Stomach smooth muscle (tissue), 2 donors: ENCODE data around the gene CACNA2D4.

Source experiments
- H3K27ac ChIP-seq: one replicate; pipeline ENCODE4 v1.7.0; 2013; ENCODE audit warnings: mild to moderate bottlenecking, low read length, inconsistent platforms
- H3K27me3 ChIP-seq, 2 donors: one replicate each; pipeline ENCODE4 v1.7.0; 2013; ENCODE audit warnings: low read length in 2 of 2; ENCODE audit not compliant: insufficient read depth in 2 of 2, control insufficient read depth in 1 of 2
- H3K36me3 ChIP-seq, 2 donors: one replicate each; pipeline ENCODE4 v1.7.0; 2013; ENCODE audit warnings: low read length in 2 of 2; ENCODE audit not compliant: control insufficient read depth in 2 of 2, insufficient read depth in 2 of 2
- H3K4me1 ChIP-seq: one replicate; pipeline ENCODE4 v1.7.0; 2013; ENCODE audit warnings: low read length; ENCODE audit not compliant: control insufficient read depth, insufficient read depth
- H3K4me3 ChIP-seq, 2 donors: one replicate each; pipeline ENCODE4 v1.7.0; 2013; ENCODE audit warnings: low read length in 2 of 2
- H3K9ac ChIP-seq, 2 donors: one replicate each; pipeline ENCODE4 v1.7.0; 2013; ENCODE audit warnings: low read length in 2 of 2, mild to moderate bottlenecking in 1 of 2
- H3K9me3 ChIP-seq, 2 donors: one replicate each; pipeline ENCODE4 v1.7.0; 2013; ENCODE audit warnings: low read length in 2 of 2; ENCODE audit not compliant: control insufficient read depth in 2 of 2
- donor health status: healthy.
- donor health status: Pancreatic carcinoma.

CACNA2D4 gene

DNA sequence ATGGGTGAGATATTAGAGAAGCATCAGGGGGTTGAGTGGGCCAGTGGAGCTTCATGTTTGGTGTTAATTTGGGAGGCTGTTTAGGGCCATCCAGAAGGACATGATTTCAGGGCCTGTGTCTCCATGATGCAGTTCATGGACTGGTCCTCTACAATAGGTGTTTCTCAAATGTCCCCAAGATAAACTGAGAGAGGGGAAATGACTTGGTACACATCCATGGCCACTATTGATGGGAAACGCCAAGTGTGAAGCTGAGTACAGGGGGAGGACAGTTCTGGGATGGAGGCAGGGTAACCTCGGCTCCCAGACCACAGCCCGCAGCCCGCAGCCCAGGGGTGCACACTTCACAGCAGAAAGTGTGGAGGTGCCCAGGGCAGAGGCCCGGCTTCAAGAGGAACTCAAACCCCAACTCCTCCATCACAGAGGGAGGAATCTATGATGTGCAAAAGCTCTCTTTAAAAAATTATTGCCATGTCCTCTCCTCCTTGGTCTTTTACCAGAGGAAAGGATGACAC lies 33.3 kb downstream of the CACNA2D4 start:
- Histone ChIP-seq H3K36me3 (no peaks in the 10 kb centered on the region), H3K27ac (no peak overlapping the region), H3K4me3 (no peak overlapping the region), H3K27me3 (peaks cover 0 to 2% of the 10 kb centered on the region in 2 donors), H3K4me1 (no peaks in the 10 kb centered on the region), H3K9me3 (no peaks in the 10 kb centered on the region), H3K9ac (no peak overlapping the region)

DNA sequence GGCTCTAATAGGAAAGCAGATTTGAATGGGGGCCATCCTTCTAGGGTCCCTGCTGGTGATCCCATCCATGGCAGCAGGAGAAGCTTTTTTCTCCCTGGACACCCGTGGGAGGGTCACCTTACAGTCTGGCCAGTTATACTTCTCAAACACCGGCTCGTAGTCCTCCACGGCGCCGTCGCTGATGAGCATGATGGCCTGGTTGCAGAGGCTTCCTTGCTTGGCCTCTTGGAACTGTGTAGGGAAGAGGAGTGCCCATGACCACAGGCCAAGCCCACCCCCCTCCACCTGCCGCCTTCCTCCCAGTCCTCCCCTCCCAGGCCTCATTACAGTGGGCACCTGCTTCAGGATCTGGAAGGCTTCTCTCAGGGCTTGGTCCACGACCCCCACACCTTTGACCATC lies 33.8 kb downstream of the CACNA2D4 start:
- Histone ChIP-seq H3K9me3 (no peaks in the 10 kb centered on the region), H3K27ac (no peak overlapping the region), H3K4me1 (no peaks in the 10 kb centered on the region), H3K4me3 (no peak overlapping the region), H3K36me3 (no peaks in the 10 kb centered on the region), H3K9ac (no peak overlapping the region), H3K27me3 (peaks cover 0 to 2% of the 10 kb centered on the region in 2 donors)

GRCh38 chr12:1883513-1883912 lies 34.9 kb downstream of the CACNA2D4 start:
- Histone ChIP-seq H3K36me3 (no peaks in the 10 kb centered on the region), H3K9me3 (no peaks in the 10 kb centered on the region), H3K4me3 (no peak overlapping the region), H3K27ac (no peak overlapping the region), H3K4me1 (no peaks in the 10 kb centered on the region), H3K27me3 (peaks cover 0 to 2% of the 10 kb centered on the region in 2 donors), H3K9ac (no peak overlapping the region)

- Histone ChIP-seq H3K9me3 (no peaks in the 10 kb centered on the region), H3K4me1 (no peaks in the 10 kb centered on the region), H3K36me3 (no peaks in the 10 kb centered on the region), H3K9ac (no peak overlapping the region), H3K27ac (no peak overlapping the region), H3K27me3 (peaks cover 0 to 2% of the 10 kb centered on the region in 2 donors), H3K4me3 (no peak overlapping the region)
Measured at GRCh38 chr12:1882850-1883470, 35.5 kb downstream of the CACNA2D4 start.

GRCh38 chr12:1882405-1882804 lies 36.0 kb downstream of the CACNA2D4 start:
- Histone ChIP-seq H3K9ac (no peak overlapping the region), H3K27ac (no peak overlapping the region), H3K27me3 (peaks cover 0 to 2% of the 10 kb centered on the region in 2 donors), H3K9me3 (no peaks in the 10 kb centered on the region), H3K4me3 (no peak overlapping the region), H3K36me3 (no peaks in the 10 kb centered on the region), H3K4me1 (no peaks in the 10 kb centered on the region)

- Histone ChIP-seq H3K4me3 (no peak overlapping the region), H3K9me3 (no peaks in the 10 kb centered on the region), H3K36me3 (no peaks in the 10 kb centered on the region), H3K27me3 (peaks cover 0 to 2% of the 10 kb centered on the region in 2 donors), H3K27ac (no peak overlapping the region), H3K4me1 (no peaks in the 10 kb centered on the region), H3K9ac (no peak overlapping the region)
Measured at GRCh38 chr12:1881936-1882335, 36.5 kb downstream of the CACNA2D4 start.

DNA sequence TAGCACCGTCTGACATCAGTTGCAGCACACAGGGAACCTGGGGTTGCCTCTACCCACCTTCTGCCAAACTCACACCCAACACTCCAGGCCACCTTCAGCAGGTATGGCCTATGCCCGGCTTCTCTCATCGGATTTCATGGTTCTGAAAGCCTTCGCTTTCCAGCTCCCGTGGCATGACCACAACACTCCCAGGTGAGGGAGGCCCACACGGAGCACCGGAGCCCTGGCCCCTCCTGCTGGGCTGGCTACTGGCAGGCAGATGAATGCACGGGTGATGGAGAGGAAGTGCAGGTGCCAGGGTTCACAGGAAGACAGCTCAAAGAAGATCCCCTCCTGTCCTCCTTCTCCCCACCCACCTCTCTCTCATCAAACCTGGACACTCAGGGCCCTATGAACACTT lies 37.2 kb downstream of the CACNA2D4 start:
- Histone ChIP-seq H3K9ac (no peak overlapping the region), H3K27ac (no peak overlapping the region), H3K36me3 (no peaks in the 10 kb centered on the region), H3K4me1 (no peaks in the 10 kb centered on the region), H3K27me3 (peaks cover 2% of the 10 kb centered on the region in 2 donors), H3K4me3 (no peak overlapping the region), H3K9me3 (no peaks in the 10 kb centered on the region)

DNA sequence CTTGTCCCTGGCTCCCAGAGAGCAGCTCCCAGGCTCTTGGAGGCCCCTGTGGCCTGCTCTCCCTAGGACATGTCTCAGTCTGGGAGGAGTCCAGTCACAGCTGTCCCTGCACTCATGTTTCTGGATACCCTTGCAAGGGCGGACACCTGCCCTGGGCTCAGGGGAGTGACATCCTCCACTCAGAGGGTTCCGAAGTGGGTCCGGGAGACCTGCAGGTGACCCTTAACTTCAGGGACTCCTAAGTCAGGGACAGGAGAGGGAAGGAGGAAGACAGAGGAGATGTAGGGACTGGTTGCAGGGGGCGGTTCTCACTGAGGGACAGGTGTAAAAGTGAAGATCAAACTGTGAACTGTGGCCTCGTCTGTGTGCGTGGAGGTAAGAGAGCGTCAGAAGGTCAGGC lies 37.6 kb downstream of the CACNA2D4 start:
- no peaks in the 10 kb centered on the region for H3K36me3 ChIP-seq
- H3K27me3 ChIP-seq, result peaks cover 2% of the 10 kb centered on the region in 2 donors
- H3K4me3 ChIP-seq, result no peak overlapping the region
- H3K9ac ChIP-seq, result no peak overlapping the region
- H3K27ac ChIP-seq, result no peak overlapping the region
- H3K9me3 ChIP-seq, result no peaks in the 10 kb centered on the region
- H3K4me1 ChIP-seq, result no peaks in the 10 kb centered on the region

- no peak overlapping the region for H3K9ac ChIP-seq
- H3K27me3 ChIP-seq, result peaks cover 2 to 5% of the 10 kb centered on the region in 2 donors
- H3K4me3 ChIP-seq, result no peak overlapping the region
- no peaks in the 10 kb centered on the region for H3K36me3 ChIP-seq
- no peaks in the 10 kb centered on the region for H3K9me3 ChIP-seq
- H3K4me1 ChIP-seq, result no peaks in the 10 kb centered on the region
- no peak overlapping the region for H3K27ac ChIP-seq
Measured at GRCh38 chr12:1880153-1880845, 38.2 kb downstream of the CACNA2D4 start.

- Histone ChIP-seq H3K27me3 (peaks cover 2 to 5% of the 10 kb centered on the region in 2 donors), H3K4me3 (no peak overlapping the region), H3K36me3 (no peaks in the 10 kb centered on the region), H3K4me1 (no peaks in the 10 kb centered on the region), H3K9me3 (no peaks in the 10 kb centered on the region), H3K27ac (no peak overlapping the region), H3K9ac (no peak overlapping the region)
Measured at GRCh38 chr12:1879633-1880032, 38.8 kb downstream of the CACNA2D4 start.

GRCh38 chr12:1878695-1879094 lies 39.8 kb downstream of the CACNA2D4 start:
- peaks cover 2 to 3% of the 10 kb centered on the region in 2 donors for H3K27me3 ChIP-seq
- H3K27ac ChIP-seq, result no peak overlapping the region
- H3K9ac ChIP-seq, result no peak overlapping the region
- H3K36me3 ChIP-seq, result no peaks in the 10 kb centered on the region
- no peaks in the 10 kb centered on the region for H3K9me3 ChIP-seq
- no peaks in the 10 kb centered on the region for H3K4me1 ChIP-seq
- H3K4me3 ChIP-seq, result no peak overlapping the region
